Activated CD4-positive, alpha-beta memory T cell treated with anti-CD3 and anti-CD28 coated beads for 36 hours (primary cell): Measurements from ENCODE around the gene CARD11. TPM values are rescaled to one million over a fixed set of nuclear protein-coding genes. Genes with fewer than 3 reads are reported as not detected.
A peak's percentile ranks its signal among the peaks of the same experiment; 100 is the strongest.

ENCODE experiments used
- CTCF ChIA-PET: fragments of 350-600 bp; sonication (Branson Sonifier 250); formaldehyde crosslinking; loops from one replicate; lab custom pipeline; 2021; ENCODE audit warnings: antibody characterized with exemption, inconsistent platforms; lab: Charles Lee
- POLR2A ChIA-PET: fragments of 350-600 bp; sonication (Branson Sonifier 250); formaldehyde crosslinking; loops from one replicate; lab custom pipeline; 2021; ENCODE audit warnings: antibody characterized with exemption; lab: Charles Lee
- DNase-seq: peaks from one replicate; pipeline ENCODE4 v3.0.0-alpha.2; 2020
- H3K27ac Mint-ChIP-seq: one replicate; pipeline ENCODE4 v1.8.0; 2021; ENCODE audit warnings: mixed read lengths
- H3K27me3 Mint-ChIP-seq: one replicate; pipeline ENCODE4 v1.8.0; 2021; ENCODE audit warnings: mixed read lengths
- H3K36me3 Mint-ChIP-seq: one replicate; pipeline ENCODE4 v1.8.0; 2021; ENCODE audit warnings: mixed read lengths
- H3K4me1 Mint-ChIP-seq: one replicate; pipeline ENCODE4 v1.8.0; 2021; ENCODE audit warnings: low read depth, mixed read lengths
- H3K4me3 Mint-ChIP-seq: one replicate; pipeline ENCODE4 v1.8.0; 2021; ENCODE audit warnings: mild to moderate bottlenecking, mixed read lengths
- H3K9me3 Mint-ChIP-seq: one replicate; pipeline ENCODE4 v1.8.0; 2021; ENCODE audit warnings: mixed read lengths
- intact Hi-C: fragments of 100-400 bp; cut with micrococcal nuclease; formaldehyde crosslinking; loops from one replicate; pipeline ENCODE4 v1.15.1; 2023
- total RNA-seq, 2 experiments: library from RNA; stranded (reverse); gene quantifications; one replicate each; pipeline ENCODE4 v1.2.3, GENCODE V29; 2021

The CARD11 gene
- total RNA-seq, 2 experiments from 2014 or later = 107 to 108 TPM

DNA sequence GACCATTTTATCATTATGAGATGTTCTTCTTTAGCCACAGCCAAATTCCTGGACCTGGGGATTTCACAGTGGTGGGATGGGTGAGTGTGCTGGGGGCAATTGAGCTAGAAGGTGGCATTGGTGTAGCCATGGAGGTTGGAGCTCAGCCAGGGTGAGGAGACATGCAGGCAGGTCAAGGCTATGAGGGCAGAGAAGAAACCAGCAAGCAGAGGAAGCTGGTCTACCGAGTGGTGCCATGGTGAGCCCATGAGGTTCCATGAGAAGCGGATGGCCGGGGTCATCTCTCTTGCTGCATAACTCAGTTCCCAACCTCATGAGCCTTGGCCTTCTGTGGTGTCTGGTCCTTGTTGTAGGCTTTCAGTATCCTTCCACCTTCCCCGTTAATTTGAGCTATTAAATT is 91.4 kb downstream of the CARD11 start:
- ChIA-PET CTCF (interaction anchor here (0.6 to 1.0 kb wide), 4 partner anchors 18 to 202 kb away, joined by 3 to 4 read pairs (median 3); no protein-coding TSS in a partner anchor), POLR2A (no interaction called here)
- peaks cover 12% of the 10 kb centered on the region for H3K9me3 Mint-ChIP-seq
- H3K27ac Mint-ChIP-seq = peak overlapping the region; percentile 64
- no peak overlapping the region for H3K4me3 Mint-ChIP-seq
- intact Hi-C loops = no loop called here
- DNase-seq = peak; percentile 4
- peaks cover 78% of the 10 kb centered on the region for H3K4me1 Mint-ChIP-seq
- no peaks in the 10 kb centered on the region for H3K27me3 Mint-ChIP-seq
- peaks cover 55% of the 10 kb centered on the region for H3K36me3 Mint-ChIP-seq

DNA sequence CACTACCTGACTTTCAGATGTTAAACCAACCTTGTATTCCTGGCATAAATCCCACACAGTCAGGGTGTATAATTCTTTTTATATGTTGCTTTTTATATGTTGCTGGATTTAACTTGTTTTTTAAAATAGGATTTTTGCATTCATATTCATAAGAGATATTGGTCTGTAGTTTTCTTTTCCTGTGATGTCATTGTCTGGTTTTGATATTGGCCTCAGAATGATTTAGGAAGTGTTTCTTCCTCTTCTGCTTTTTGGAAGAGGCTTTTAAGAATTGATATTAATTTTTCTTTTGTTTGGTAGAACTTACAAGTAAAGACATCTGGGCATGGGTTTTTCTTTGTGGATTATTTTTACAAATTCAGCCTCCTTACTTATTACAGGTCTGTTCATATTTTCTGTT is 93.1 kb downstream of the CARD11 start:
- no peak for DNase-seq
- peaks cover 12% of the 10 kb centered on the region for H3K9me3 Mint-ChIP-seq
- H3K27ac Mint-ChIP-seq = peak overlapping the region; percentile 24
- H3K36me3 Mint-ChIP-seq = peaks cover 61% of the 10 kb centered on the region
- H3K4me1 Mint-ChIP-seq = peaks cover 71% of the 10 kb centered on the region
- no peaks in the 10 kb centered on the region for H3K27me3 Mint-ChIP-seq
- intact Hi-C loops = no loop called here
- CTCF ChIA-PET = no interaction called here
- H3K4me3 Mint-ChIP-seq = no peak overlapping the region
- POLR2A ChIA-PET = no interaction called here

DNA sequence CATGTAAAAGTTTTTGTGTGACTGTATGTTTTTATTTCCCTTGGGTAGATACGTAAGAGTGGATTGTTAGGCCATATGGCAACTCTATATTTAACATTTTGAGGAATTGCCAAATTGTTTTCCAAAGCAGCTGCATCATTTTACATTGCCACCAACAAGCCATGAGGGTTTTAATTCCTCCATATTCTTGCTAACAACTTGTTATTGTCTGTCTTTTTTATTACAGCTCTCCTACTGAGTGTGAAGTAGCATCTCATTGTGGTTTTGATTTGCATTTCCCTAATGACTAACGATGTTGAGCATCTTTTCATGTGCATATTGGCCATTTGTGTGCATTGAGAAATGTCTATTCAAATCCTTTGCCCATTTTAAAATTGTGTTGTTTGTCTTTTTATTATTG is 94.9 kb downstream of the CARD11 start:
- H3K27ac Mint-ChIP-seq = no peak overlapping the region
- no peak overlapping the region for H3K4me3 Mint-ChIP-seq
- peaks cover 53% of the 10 kb centered on the region for H3K4me1 Mint-ChIP-seq
- H3K27me3 Mint-ChIP-seq = no peaks in the 10 kb centered on the region
- peaks cover 65% of the 10 kb centered on the region for H3K36me3 Mint-ChIP-seq
- ChIA-PET CTCF (no interaction called here), POLR2A (no interaction called here)
- no peak for DNase-seq
- intact Hi-C loops = no loop called here
- peaks cover 12% of the 10 kb centered on the region for H3K9me3 Mint-ChIP-seq

DNA sequence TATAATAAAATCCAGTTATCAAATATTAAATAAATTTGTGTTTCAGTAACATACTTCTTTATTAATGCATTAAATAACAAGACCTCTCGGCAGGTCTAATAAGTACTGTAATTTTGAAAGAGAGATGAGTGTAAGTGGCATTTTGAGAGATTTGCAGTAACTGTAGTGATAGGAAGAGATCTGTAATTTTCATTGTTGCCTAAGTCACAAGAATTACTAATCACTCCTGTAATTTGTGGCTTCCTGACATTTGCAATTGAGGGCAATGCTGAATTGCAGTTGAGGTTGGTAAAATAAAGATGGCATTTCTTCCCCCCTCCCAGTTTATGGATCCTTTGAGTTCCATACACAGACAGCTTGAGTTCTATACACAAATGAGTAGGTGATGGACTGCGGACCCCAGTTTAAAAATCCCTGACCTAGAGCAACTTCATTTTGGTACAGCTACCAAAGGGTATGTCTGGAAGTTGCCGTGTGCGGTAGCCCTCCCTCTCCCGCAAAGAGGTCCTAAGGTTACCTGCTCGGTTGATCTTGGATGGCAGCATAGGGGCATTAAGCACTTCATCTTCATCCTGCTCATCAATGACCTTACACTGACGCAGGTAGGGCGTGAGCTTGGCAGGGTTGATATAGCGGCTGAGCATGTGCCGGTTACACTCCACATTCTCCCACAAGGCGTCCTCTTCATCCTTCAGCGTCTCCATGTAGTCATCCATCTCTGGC is 96.4 kb downstream of the CARD11 start:
- intact Hi-C loops = no loop called here
- Mint-ChIP-seq H3K27ac (no peak overlapping the region), H3K4me3 (no peak overlapping the region), H3K36me3 (peaks cover 66% of the 10 kb centered on the region), H3K27me3 (no peaks in the 10 kb centered on the region), H3K9me3 (peaks cover 12% of the 10 kb centered on the region), H3K4me1 (peaks cover 44% of the 10 kb centered on the region)
- ChIA-PET POLR2A (interaction anchor here (1.2 kb wide), 1 partner anchor 51 kb away, joined by 3 read pairs; no protein-coding TSS in a partner anchor), CTCF (no interaction called here)
- no peak for DNase-seq

DNA sequence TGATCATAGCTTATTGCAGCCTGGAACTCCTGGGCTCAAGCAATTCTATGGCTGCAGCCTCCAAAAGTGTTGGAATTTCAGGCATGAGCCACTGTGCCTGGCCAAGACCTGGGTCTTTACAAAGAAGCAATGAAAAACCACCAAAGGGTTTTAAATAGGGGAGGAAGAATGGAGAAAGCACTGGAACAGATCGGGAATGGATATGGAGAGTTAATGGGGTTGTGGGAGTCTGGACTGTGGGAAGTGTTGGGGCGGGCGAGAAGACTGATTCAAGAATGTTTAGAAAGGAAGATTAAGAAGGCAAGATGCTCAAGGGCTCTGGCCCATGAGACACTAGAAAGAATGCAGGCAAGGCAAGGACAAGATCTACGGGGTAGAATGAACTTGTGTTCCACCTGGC is 98.5 kb downstream of the CARD11 start:
- intact Hi-C loops = no loop called here
- CTCF ChIA-PET = no interaction called here
- H3K27ac Mint-ChIP-seq = peak overlapping the region; percentile 1

DNA sequence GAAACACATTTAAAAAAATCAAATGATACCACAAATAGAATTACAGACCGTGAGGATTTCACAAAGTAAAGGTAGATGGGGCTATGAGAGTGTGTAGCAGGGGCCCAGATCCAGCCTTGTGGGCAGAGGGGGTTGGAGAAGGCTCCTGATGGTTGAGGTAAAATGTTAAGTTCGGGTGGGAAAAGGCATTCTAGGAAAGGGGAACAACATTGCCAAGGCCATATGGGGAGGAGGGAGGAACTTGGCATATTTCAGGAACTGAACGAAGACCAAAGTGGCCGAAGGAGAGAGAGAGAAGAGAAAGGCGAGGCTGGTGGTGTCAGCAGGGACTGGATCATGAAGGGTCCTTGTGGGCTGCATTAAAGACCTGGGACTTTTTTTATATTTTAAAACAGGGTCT is 98.9 kb downstream of the CARD11 start:
- ChIA-PET CTCF (no interaction called here), POLR2A (no interaction called here)
- Mint-ChIP-seq H3K27ac (no peak overlapping the region), H3K27me3 (no peaks in the 10 kb centered on the region), H3K36me3 (peaks cover 50% of the 10 kb centered on the region), H3K4me3 (no peak overlapping the region), H3K4me1 (peaks cover 23% of the 10 kb centered on the region), H3K9me3 (no peaks in the 10 kb centered on the region)
- no peak for DNase-seq
- intact Hi-C loops = no loop called here

More for the DNA sequence above, 98.5 kb downstream of the CARD11 start:
- DNase-seq = no peak
- no peak overlapping the region for H3K4me3 Mint-ChIP-seq
- no peaks in the 10 kb centered on the region for H3K27me3 Mint-ChIP-seq
- peaks cover 50% of the 10 kb centered on the region for H3K36me3 Mint-ChIP-seq
- H3K9me3 Mint-ChIP-seq = peaks cover 2% of the 10 kb centered on the region
- peaks cover 24% of the 10 kb centered on the region for H3K4me1 Mint-ChIP-seq
- POLR2A ChIA-PET = no interaction called here

DNA sequence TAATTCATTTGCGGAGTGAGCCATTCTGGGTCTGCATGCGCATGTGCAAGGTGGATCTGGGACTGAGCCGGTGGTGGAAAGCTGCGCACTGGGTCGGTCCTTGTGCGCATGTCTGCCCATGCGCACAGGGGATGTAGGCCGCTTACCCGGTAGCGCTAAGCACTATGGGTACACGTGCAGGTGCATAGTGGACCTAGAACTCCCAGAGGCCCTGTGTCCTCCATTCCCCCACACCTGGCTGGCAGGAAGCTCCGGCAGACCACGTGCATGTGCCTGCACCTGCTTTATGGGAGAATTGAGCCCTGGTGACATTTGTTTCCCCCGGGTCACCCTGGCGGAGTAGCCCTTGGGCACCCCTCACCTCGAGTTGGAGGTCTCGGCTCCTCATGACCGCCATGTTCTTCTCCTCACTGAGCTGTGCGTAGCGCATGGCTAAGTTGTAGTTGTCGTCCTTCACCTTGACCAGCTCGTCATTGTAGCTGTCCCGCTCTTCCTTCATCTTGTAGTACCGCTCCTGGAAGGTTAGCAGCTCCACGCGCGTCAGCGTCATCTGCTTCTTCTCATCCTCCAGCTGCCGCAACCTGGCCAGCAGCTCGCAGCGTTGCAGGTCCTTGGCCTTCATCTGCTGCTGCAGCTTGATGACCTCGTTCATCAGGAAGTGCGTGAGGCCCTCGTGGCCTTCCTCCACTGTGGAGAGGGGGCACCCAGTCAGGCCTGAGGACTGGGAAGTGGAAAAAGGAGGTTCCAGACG is 99.6 kb downstream of the CARD11 start:
- CTCF ChIA-PET = no interaction called here
- H3K27ac Mint-ChIP-seq = no peak overlapping the region
- peaks cover 20% of the 10 kb centered on the region for H3K4me1 Mint-ChIP-seq
- H3K27me3 Mint-ChIP-seq = no peaks in the 10 kb centered on the region
- no peak overlapping the region for H3K4me3 Mint-ChIP-seq
- H3K36me3 Mint-ChIP-seq = peaks cover 53% of the 10 kb centered on the region
- no peaks in the 10 kb centered on the region for H3K9me3 Mint-ChIP-seq
- intact Hi-C loops = no loop called here
- POLR2A ChIA-PET = no interaction called here
- peak; percentile 7 for DNase-seq

DNA sequence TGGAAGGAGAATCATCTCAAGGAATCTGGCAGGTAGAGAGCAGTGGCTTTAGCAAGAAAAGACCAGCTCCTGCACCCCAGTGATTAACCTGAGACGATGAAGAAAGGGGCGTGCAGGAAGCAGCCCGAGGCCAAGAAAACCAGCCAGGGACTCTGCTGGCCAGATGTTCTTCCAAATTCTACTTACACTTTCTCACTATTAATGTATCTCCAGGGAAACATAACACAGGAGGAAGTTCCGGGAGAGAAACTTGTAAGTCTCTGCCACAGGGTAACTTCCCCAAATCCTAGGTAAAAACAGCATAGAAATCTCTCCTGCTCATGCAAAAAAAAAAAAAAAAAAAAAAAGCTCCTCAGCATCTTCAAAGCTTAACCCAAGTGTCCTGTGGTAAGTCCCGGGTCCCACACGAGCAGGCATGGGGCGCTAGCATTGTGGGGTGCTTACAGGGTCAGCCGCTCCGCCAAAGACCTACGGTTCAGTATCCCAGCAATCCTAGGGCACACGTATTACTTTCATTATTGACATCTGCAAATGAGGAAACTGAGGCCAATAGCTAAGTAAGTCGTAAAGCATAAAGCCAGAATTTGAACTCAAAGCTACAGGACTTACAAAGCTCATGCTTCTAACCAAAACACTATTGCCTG is 102.3 kb downstream of the CARD11 start:
- H3K4me1 Mint-ChIP-seq = peaks cover 4% of the 10 kb centered on the region
- H3K9me3 Mint-ChIP-seq = no peaks in the 10 kb centered on the region
- peak; percentile 3 for DNase-seq
- H3K36me3 Mint-ChIP-seq = peaks cover 59% of the 10 kb centered on the region
- CTCF ChIA-PET = interaction anchor here (1.5 kb wide), 1 partner anchor 123 kb away, joined by 3 read pairs; no protein-coding TSS in a partner anchor
- intact Hi-C loops = no loop called here
- no peaks in the 10 kb centered on the region for H3K27me3 Mint-ChIP-seq
- no peak overlapping the region for H3K27ac Mint-ChIP-seq
- POLR2A ChIA-PET = no interaction called here
- no peak overlapping the region for H3K4me3 Mint-ChIP-seq

DNA sequence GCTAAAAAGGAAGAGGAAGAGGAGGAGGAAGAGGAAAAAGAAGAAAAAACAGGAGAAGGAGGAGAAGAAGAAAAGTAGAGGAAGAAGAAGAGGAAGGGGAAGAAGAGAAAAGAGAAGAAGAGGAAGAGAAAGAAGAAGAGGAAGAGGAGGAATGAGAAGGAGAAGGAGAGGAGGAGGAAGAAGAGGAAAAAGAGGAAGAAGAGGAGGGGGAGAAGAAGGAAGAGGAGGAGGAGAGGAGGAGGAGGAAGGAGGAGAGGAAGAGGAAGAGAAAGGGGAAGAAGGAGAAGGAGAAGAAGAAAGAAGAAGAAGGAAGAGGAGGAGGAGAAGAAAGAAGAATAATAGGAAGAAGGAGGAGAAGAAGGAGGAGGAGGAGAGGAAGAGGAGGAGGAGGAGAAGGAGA is 103.2 kb downstream of the CARD11 start:
- ChIA-PET CTCF (interaction anchor here (0.7 kb wide), 1 partner anchor 105 kb away, joined by 3 read pairs; no protein-coding TSS in a partner anchor), POLR2A (no interaction called here)
- Mint-ChIP-seq H3K9me3 (no peaks in the 10 kb centered on the region), H3K4me3 (no peak overlapping the region), H3K4me1 (peaks cover 4% of the 10 kb centered on the region), H3K36me3 (peaks cover 53% of the 10 kb centered on the region), H3K27me3 (no peaks in the 10 kb centered on the region), H3K27ac (peak overlapping the region; percentile 76)
- no peak for DNase-seq
- intact Hi-C loops = no loop called here

DNA sequence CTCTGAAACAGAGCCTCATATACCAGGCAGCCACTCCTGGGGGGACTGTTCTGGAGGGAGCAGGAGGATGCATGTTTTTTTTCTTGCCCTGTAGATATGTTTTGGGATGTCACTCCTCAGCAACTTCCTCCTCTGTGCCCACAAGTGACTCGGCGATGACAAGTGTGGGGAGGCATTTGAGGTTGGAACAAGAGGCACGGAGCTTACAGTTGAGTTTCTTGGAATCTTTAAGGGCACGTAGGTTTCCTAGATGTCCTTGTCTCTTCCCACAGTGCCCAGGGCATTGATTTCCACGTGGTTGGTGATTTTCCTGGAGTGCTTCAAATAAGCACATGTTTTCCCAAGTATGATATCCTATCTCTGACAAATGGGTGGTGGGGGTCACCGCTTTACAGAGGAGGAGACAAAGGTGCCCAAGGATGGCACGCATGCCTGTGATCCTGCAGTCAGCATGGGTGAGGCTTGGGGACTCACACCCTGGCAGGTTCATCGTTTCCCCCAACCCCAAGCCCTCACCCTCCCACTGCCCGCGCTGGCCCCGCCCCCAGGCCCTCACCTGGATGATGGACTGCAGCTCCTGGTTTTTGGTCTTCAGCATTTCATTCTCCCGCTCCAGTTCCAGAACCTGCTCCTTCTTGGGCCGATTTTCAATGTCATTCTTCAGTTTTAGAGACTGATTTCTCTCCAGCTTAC is 104.3 kb downstream of the CARD11 start:
- no peak overlapping the region for H3K4me3 Mint-ChIP-seq
- peak overlapping the region; percentile 76 for H3K27ac Mint-ChIP-seq
- H3K9me3 Mint-ChIP-seq = no peaks in the 10 kb centered on the region
- peaks cover 10% of the 10 kb centered on the region for H3K4me1 Mint-ChIP-seq
- H3K27me3 Mint-ChIP-seq = no peaks in the 10 kb centered on the region
- POLR2A ChIA-PET = no interaction called here
- intact Hi-C loops = no loop called here
- DNase-seq = peak; percentile 12
- peaks cover 49% of the 10 kb centered on the region for H3K36me3 Mint-ChIP-seq
- CTCF ChIA-PET = interaction anchor here (0.7 kb wide), 1 partner anchor 126 kb away, joined by 3 read pairs; no protein-coding TSS in a partner anchor

DNA sequence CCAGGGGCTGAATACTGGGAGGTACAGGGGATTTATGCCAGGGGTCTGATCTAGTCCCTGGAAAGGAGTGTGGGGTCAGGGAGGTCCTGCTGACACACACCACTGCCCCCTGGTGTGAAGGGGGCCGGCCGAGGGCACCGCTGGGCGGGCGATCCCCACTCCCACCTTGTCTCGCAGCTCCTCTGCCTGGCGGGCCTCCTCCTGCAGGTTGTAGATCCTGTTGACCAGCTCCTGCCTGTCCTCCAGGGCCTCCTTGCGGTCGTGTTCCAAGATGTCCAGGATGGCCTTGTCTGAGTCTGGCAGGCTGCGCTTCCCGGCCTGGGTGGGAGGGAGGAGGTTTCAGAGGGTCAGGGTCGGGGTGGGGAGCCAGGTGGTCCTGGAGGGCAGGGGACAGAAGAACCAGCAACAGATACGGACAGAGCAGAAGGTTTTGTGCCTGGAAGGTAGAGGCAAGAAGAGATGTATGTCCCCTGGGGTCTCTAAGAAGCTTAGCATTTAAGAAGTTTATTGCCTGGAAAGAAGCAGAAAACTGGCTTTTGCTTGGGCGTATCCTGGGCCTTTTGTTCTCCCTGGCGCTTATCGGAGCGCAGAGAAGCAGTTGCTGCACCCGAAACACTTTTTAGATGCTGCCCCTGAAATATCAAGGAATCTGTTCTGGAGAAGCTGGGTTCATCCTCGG is 105.0 kb downstream of the CARD11 start:
- ChIA-PET POLR2A (no interaction called here), CTCF (interaction anchor here (0.7 kb wide), 1 partner anchor 127 kb away, joined by 3 read pairs; no protein-coding TSS in a partner anchor)
- H3K27me3 Mint-ChIP-seq = no peaks in the 10 kb centered on the region
- H3K9me3 Mint-ChIP-seq = no peaks in the 10 kb centered on the region
- peaks cover 16% of the 10 kb centered on the region for H3K4me1 Mint-ChIP-seq
- no peak overlapping the region for H3K27ac Mint-ChIP-seq
- intact Hi-C loops = no loop called here
- H3K4me3 Mint-ChIP-seq = no peak overlapping the region
- peak; percentile 8 for DNase-seq
- peaks cover 48% of the 10 kb centered on the region for H3K36me3 Mint-ChIP-seq
